GM12878 (cell line): ENCODE data around the gene RAPGEF4. TPM values are rescaled to one million over a fixed set of nuclear protein-coding genes. Genes with fewer than 3 reads are reported as not detected.

Source experiments
- ASH2L ChIP-seq: fragments of 300-600, 200-600 bp; sonication (generic); IDR thresholded peaks from 2 replicates; pipeline ENCODE4 v1.6.1; 2017; ENCODE audit warnings: low read depth, mild to moderate bottlenecking, borderline replicate concordance
- E2F8 ChIP-seq: fragments of 450-650 bp; IDR thresholded peaks from 2 replicates; pipeline ENCODE4 v1.6.1; 2018; ENCODE audit warnings: mild to moderate bottlenecking, low read depth, moderate library complexity; ENCODE audit not compliant: partially characterized antibody
- GABPA ChIP-seq: IDR thresholded peaks from 2 replicates; pipeline ENCODE4 v1.6.1; 2014; ENCODE audit warnings: antibody characterized with exemption, low read depth, mild to moderate bottlenecking, inconsistent platforms
- HSF1 ChIP-seq: fragments of 150-350 bp; IDR thresholded peaks from 2 replicates; pipeline ENCODE4 v1.6.1; 2014; ENCODE audit warnings: mild to moderate bottlenecking, low read depth, low read length
- LARP7 ChIP-seq: fragments of 450-650 bp; IDR thresholded peaks from 2 replicates; pipeline ENCODE4 v1.6.1; 2017; ENCODE audit warnings: mild to moderate bottlenecking
- PRDM15 ChIP-seq: fragments of 450-650 bp; formaldehyde crosslinking; IDR thresholded peaks from 2 replicates; pipeline ENCODE4 v1.4.0; 2020; ENCODE audit warnings: mild to moderate bottlenecking, moderate library complexity
- SIX5 ChIP-seq: IDR thresholded peaks from 2 replicates; pipeline ENCODE4 v1.6.1; 2011; ENCODE audit warnings: mild to moderate bottlenecking, low read depth, low read length, moderate library complexity; ENCODE audit not compliant: severe bottlenecking
- ZBTB11 ChIP-seq: fragments of 450-650 bp; formaldehyde crosslinking; IDR thresholded peaks from 2 replicates; pipeline ENCODE4 v1.5.0; 2022; ENCODE audit warnings: mild to moderate bottlenecking, missing genetic modification characterization
- polyA plus RNA-seq, 11 experiments: library from polyadenylated mRNA; depleted of rRNA in 4 of 11; unstranded in 6 of 11; stranded (reverse) in 5 of 11; fragments of >200 nt; fragmentation: Nextera tagmentation in 4 of 11; fragmentation: Illumina TruSeq in 1 of 11; extraction: Ambion mirVana in 4 of 11; extraction: Trizol in 1 of 11; gene quantifications; 1 replicate in 1 of 11; 2 replicates in 10 of 11; pipeline versions ENCODE4 v1.2.1 to v1.2.3, GENCODE V29; 2011 to 2016; ENCODE audit warnings: inconsistent platforms in 2 of 11, missing spikeins in 2 of 11, low read depth in 1 of 11
- total RNA-seq, 4 experiments: library from RNA; depleted of rRNA in 3 of 4; stranded (reverse); fragments of >200 nt in 3 of 4; fragmentation: Illumina TruSeq in 1 of 4; extraction: Trizol in 1 of 4; gene quantifications; 2 replicates each; pipeline versions ENCODE4 v1.2.1 to v1.2.3, GENCODE V29; 2013 to 2021

The RAPGEF4 gene
- total and polyA plus RNA-seq, 10 of the 15 experiments (the other 5 are each of a cell fraction or from before 2014, with no cell fraction given): 0.18 TPM; not detected in 8

GRCh38 chr2:172919732-172920131 lies 184.1 kb downstream of the RAPGEF4 start (continued):
- no peak for TF ChIP-seq PRDM15 (CRISPR knock-in tag)
- no peak for TF ChIP-seq SIX5
- no peak for TF ChIP-seq E2F8
- no peak for TF ChIP-seq ASH2L
- no peak for TF ChIP-seq LARP7
- no peak for TF ChIP-seq HSF1
- no peak for TF ChIP-seq GABPA
- TF ChIP-seq ZBTB11 (CRISPR knock-in tag): no peak
